Measurements from ENCODE around the gene SH3PXD2A.

Gene SH3PXD2A

GRCh38 chr10:103620891-103621782 lies 234.2 kb downstream of the SH3PXD2A start:
- Histone ChIP-seq H3K36me3 (ENCODE audit: control insufficient read depth, insufficient read depth, low read length) (no peaks in the 10 kb centered on the region), H3K4me1 (peaks cover 39% of the 10 kb centered on the region), H3K4me2 (ENCODE audit: low read length) (no peak overlapping the region), H3K79me2 (no peaks in the 10 kb centered on the region), H3K9me3 (ENCODE audit: control insufficient read depth, low read length) (no peaks in the 10 kb centered on the region), H3K4me3 (ENCODE audit: low read depth, low read length) (no peak overlapping the region), H3K27ac (no peak overlapping the region), H3K9ac (no peak overlapping the region), H3K27me3 (ENCODE audit: control insufficient read depth, insufficient read depth, low read length) (no peaks in the 10 kb centered on the region), H2AFZ (no peak overlapping the region)
- no peak for TF ChIP-seq CTCF (IDR thresholded peaks at IDR 0.05)

- Histone ChIP-seq H3K27ac (no peak overlapping the region), H3K4me2 (ENCODE audit: low read length) (no peak overlapping the region), H3K4me3 (ENCODE audit: low read depth, low read length) (no peak overlapping the region), H3K4me1 (peaks cover 41% of the 10 kb centered on the region), H3K27me3 (ENCODE audit: control insufficient read depth, insufficient read depth, low read length) (no peaks in the 10 kb centered on the region), H2AFZ (no peak overlapping the region), H3K36me3 (ENCODE audit: control insufficient read depth, insufficient read depth, low read length) (no peaks in the 10 kb centered on the region), H3K9ac (no peak overlapping the region), H3K79me2 (no peaks in the 10 kb centered on the region), H3K9me3 (ENCODE audit: control insufficient read depth, low read length) (no peaks in the 10 kb centered on the region)
- TF ChIP-seq CTCF (IDR thresholded peaks at IDR 0.05): no peak
These were observed 235.0 kb downstream of the SH3PXD2A start for GRCh38 chr10:103620352-103620740.

GRCh38 chr10:103619424-103620351 lies 235.7 kb downstream of the SH3PXD2A start:
- no peaks in the 10 kb centered on the region for H3K79me2 ChIP-seq
- H3K4me2 ChIP-seq (ENCODE audit: low read length): peak overlapping the region; percentile 5
- no peak for TF ChIP-seq CTCF (IDR thresholded peaks at IDR 0.05)
- no peaks in the 10 kb centered on the region for H3K36me3 ChIP-seq (ENCODE audit: control insufficient read depth, insufficient read depth, low read length)
- no peaks in the 10 kb centered on the region for H3K27me3 ChIP-seq (ENCODE audit: control insufficient read depth, insufficient read depth, low read length)
- H3K9ac ChIP-seq: no peak overlapping the region
- no peaks in the 10 kb centered on the region for H3K9me3 ChIP-seq (ENCODE audit: control insufficient read depth, low read length)
- H2AFZ ChIP-seq: peak overlapping the region; percentile 66
- H3K27ac ChIP-seq: peak overlapping the region; percentile 76
- H3K4me3 ChIP-seq (ENCODE audit: low read depth, low read length): no peak overlapping the region
- H3K4me1 ChIP-seq: peaks cover 41% of the 10 kb centered on the region

GRCh38 chr10:103618575-103619423 lies 236.6 kb downstream of the SH3PXD2A start:
- H3K4me1 ChIP-seq: peaks cover 41% of the 10 kb centered on the region
- no peaks in the 10 kb centered on the region for H3K27me3 ChIP-seq (ENCODE audit: control insufficient read depth, insufficient read depth, low read length)
- peak overlapping the region; percentile 66 for H2AFZ ChIP-seq
- no peaks in the 10 kb centered on the region for H3K36me3 ChIP-seq (ENCODE audit: control insufficient read depth, insufficient read depth, low read length)
- no peak overlapping the region for H3K4me3 ChIP-seq (ENCODE audit: low read depth, low read length)
- H3K27ac ChIP-seq: peak overlapping the region; percentile 76
- H3K4me2 ChIP-seq (ENCODE audit: low read length): peak overlapping the region; percentile 27
- H3K79me2 ChIP-seq: no peaks in the 10 kb centered on the region
- H3K9me3 ChIP-seq (ENCODE audit: control insufficient read depth, low read length): no peaks in the 10 kb centered on the region
- no peak overlapping the region for H3K9ac ChIP-seq
- no peak for TF ChIP-seq CTCF (IDR thresholded peaks at IDR 0.05)

All from parathyroid adenoma (tissue), 2 donors.